NCI-H2029 treated with DMSO at 0.1 percent for 48 hours (cell line): ENCODE measurements around the gene ARHGAP6.
"Not testable (repeated sequence)": the region's sequence is repeated elsewhere in the genome, so short reads cannot be mapped to it uniquely, and the experiment has no call there.

Experiments used
- DNase-seq: peaks from one replicate; lab custom pipeline; 2025; lab: John Stamatoyannopoulos, UW

Gene ARHGAP6

DNA sequence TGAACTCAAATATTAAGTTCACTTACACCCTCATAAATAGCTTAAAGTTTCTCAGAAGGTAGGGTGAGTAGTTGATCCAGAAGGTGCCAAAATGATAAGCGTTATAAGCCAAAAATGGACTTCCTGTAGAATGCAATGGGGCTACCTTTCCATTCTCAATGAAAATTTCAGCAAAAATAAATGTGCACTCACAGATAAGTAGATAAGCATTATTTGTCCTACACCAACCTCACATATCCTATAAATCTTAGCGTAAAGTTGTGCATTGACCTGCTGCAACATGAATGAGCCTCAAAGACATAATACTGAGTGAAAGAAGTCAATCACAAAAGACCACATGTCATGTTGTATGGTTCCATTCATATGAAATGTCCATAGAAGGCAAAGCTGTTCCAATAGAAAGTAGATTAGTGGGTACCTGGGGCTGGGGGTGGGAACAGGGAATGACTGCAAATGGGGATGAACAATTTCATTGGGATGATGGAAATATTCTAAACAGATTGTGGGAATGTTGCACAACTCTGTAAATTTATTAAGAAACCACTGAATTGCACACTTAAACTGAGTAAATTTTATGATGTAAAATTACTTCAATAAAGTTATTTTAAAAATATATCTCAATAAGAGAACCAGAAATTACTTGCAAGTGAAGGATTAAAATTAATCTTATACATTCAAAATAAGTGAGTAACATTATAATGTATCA lies 271.6 kb downstream of the ARHGAP6 start:
- DNase-seq: no peak

- DNase-seq: no peak
Measured at GRCh38 chrX:11386812-11387211, 278.9 kb downstream of the ARHGAP6 start.

DNA sequence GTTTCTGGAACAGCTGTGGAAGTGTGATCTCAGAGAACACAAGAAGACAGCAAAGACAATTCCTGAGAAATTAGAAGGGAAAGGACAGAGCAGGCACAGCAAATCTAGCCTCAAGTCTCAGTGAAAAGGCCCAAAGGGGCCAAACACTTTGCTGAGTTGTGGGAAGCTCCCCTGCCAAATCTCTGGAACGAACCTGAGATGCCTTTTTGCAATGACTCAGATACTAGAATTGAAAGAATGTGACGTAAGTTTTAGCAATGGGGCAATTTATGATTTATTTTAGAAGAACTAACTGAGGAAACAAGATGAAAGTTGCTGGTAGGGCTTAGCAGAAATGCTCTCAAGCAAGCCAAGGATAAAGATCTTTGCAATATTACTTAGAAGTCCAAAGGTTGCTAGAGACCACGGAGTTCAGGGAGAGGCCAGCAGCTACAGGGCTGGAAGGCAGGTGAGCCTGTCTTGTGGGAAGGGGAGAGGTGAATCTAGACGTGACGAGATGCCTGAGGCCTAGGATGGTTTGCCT lies 279.7 kb downstream of the ARHGAP6 start:
- no peak for DNase-seq

- no peak for DNase-seq
Measured at GRCh38 chrX:11382930-11383329, 282.8 kb downstream of the ARHGAP6 start.

- no peak for DNase-seq
Measured at GRCh38 chrX:11381464-11381863, 284.3 kb downstream of the ARHGAP6 start.

- no peak for DNase-seq
Measured at GRCh38 chrX:11380187-11380844, 285.4 kb downstream of the ARHGAP6 start.

- no peak for DNase-seq
Measured at GRCh38 chrX:11376163-11376562, 289.6 kb downstream of the ARHGAP6 start.

- DNase-seq: no peak
Measured at GRCh38 chrX:11375614-11376119, 290.1 kb downstream of the ARHGAP6 start.

GRCh38 chrX:11374570-11374969 lies 291.1 kb downstream of the ARHGAP6 start:
- no peak for DNase-seq

DNA sequence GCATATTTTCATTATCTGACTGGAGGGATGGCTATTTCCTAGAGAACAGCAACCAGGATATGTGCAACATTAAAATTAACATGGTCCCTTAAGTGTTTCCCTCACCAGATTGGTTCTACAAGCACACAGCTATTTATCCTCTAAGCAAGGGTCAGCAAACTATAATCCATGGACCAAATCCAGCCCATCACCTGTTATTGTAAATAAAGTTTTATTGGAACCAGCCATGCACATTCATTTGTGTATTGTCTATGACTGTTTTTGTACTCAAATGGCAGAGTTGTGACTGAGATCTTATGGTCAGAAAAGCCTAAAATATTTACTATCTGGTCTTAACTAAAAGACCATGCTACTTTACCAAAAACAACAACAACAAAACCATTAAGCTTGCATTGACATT lies 294.6 kb downstream of the ARHGAP6 start:
- no peak for DNase-seq

GRCh38 chrX:11367609-11368430 lies 297.9 kb downstream of the ARHGAP6 start:
- no peak for DNase-seq

GRCh38 chrX:11366998-11367595 lies 298.6 kb downstream of the ARHGAP6 start:
- no peak for DNase-seq

DNA sequence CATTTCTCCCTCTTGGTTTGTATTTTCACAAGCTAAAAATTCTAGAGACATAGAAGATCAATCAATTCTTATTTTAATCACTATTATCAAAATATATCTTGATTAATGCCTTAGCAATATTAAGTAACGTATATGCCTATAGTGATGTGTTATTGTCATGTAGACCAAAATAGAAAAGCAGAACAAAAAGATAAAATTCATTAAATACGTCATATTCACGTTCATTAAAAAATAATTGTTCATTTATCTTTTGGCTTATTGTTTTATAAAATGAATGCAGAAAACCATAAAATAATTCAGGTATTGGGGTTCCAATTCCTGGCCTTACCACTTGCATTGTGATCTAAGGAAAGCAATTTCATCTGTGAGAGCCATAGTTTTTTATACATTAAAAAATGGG lies 300.3 kb downstream of the ARHGAP6 start:
- no peak for DNase-seq

- DNase-seq: no peak
Measured at GRCh38 chrX:11364835-11365234, 300.9 kb downstream of the ARHGAP6 start.

GRCh38 chrX:11363825-11364224 lies 301.9 kb downstream of the ARHGAP6 start:
- DNase-seq: not testable (repeated sequence)

- DNase-seq: no peak
Measured at GRCh38 chrX:11363069-11363594, 302.6 kb downstream of the ARHGAP6 start.

DNA sequence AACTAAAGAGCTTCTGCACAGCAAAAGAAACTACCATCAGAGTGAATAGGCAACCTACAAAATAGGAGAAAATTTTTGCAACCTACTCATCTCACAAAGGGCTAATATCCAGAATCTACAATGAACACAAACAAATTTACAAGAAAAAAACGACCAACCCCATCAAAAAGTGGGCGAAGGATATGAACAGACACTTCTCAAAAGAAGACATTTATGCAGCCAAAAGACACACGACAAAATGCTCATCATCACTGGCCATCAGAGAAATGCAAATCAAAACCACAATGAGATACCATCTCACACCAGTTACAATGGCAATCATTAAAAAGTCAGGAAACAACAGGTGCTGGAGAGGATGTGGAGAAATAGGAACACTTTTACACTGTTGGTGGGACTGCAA lies 304.1 kb downstream of the ARHGAP6 start:
- DNase-seq: not testable (repeated sequence)

- not testable (repeated sequence) for DNase-seq
Measured at GRCh38 chrX:11355944-11356343, 309.8 kb downstream of the ARHGAP6 start.

GRCh38 chrX:11355259-11355909 lies 310.3 kb downstream of the ARHGAP6 start:
- no peak for DNase-seq

- no peak for DNase-seq
Measured at GRCh38 chrX:11352296-11352741, 313.4 kb downstream of the ARHGAP6 start.
